Measurements from ENCODE around the gene TMEM221.
A peak's percentile ranks its signal among the peaks of the same experiment; 100 is the strongest.

The TMEM221 gene

GRCh38 chr19:17401628-17402027 is 46.8 kb downstream of the TMEM221 start:
- Histone ChIP-seq H2AFZ (ENCODE audit: low read length) (no peak overlapping the region), H4K20me1 (ENCODE audit: insufficient read depth, low read length, poor library complexity, severe bottlenecking) (peaks cover 22% of the 10 kb centered on the region), H3K9me2 (replicated peaks; ENCODE audit: low read depth, low read length) (no peaks in the 10 kb centered on the region), H3K4me3 (ENCODE audit: low read length, poor library complexity, severe bottlenecking) (no peak overlapping the region), H3K9ac (ENCODE audit: low read depth, low read length, poor library complexity, severe bottlenecking) (no peak overlapping the region), H3K9me3 (ENCODE audit: insufficient read depth, low read depth, low read length) (no peaks in the 10 kb centered on the region), H3K36me3 (ENCODE audit: insufficient read depth, low read length) (peaks cover 6% of the 10 kb centered on the region; the same call in 1 of the 2 replicates), H3K4me1 (ENCODE audit: insufficient read depth, low read length, poor library complexity, severe bottlenecking) (peaks cover 19% of the 10 kb centered on the region), H3K79me2 (ENCODE audit: insufficient read depth, low read length) (peaks cover 45% of the 10 kb centered on the region), H3F3A (ENCODE audit: low read depth) (no peaks in the 10 kb centered on the region), H3K27me3 (ENCODE audit: insufficient read depth, low read length, poor library complexity, severe bottlenecking) (no peaks in the 10 kb centered on the region), H3K4me2 (ENCODE audit: low read depth, low read length, poor library complexity, severe bottlenecking) (no peak overlapping the region)
- no peak for TF ChIP-seq CTCF (conservative IDR thresholded peaks at IDR 0.05; ENCODE audit: low read length)
- TF ChIP-seq EZH2phosphoT487 (IDR thresholded peaks at IDR 0.05; ENCODE audit: borderline replicate concordance): no peak

GRCh38 chr19:17398902-17399527 is 49.5 kb downstream of the TMEM221 start:
- H3K9me2 ChIP-seq (replicated peaks; ENCODE audit: low read depth, low read length): no peaks in the 10 kb centered on the region
- TF ChIP-seq CTCF (conservative IDR thresholded peaks at IDR 0.05; ENCODE audit: low read length) (no peak), EZH2phosphoT487 (IDR thresholded peaks at IDR 0.05; ENCODE audit: borderline replicate concordance) (no peak)
- peaks cover 12% of the 10 kb centered on the region for H3K4me1 ChIP-seq (ENCODE audit: insufficient read depth, low read length, poor library complexity, severe bottlenecking)
- H3K27me3 ChIP-seq (ENCODE audit: insufficient read depth, low read length, poor library complexity, severe bottlenecking): no peaks in the 10 kb centered on the region
- H3K4me3 ChIP-seq (ENCODE audit: low read length, poor library complexity, severe bottlenecking): no peak overlapping the region
- no peak overlapping the region for H3K4me2 ChIP-seq (ENCODE audit: low read depth, low read length, poor library complexity, severe bottlenecking)
- H3K79me2 ChIP-seq (ENCODE audit: insufficient read depth, low read length): peaks cover 20% of the 10 kb centered on the region
- H3K9ac ChIP-seq (ENCODE audit: low read depth, low read length, poor library complexity, severe bottlenecking): no peak overlapping the region
- H3K36me3 ChIP-seq (ENCODE audit: insufficient read depth, low read length): peaks cover 6% of the 10 kb centered on the region; the same call in 1 of the 2 replicates
- H2AFZ ChIP-seq (ENCODE audit: low read length): no peak overlapping the region
- H3F3A ChIP-seq (ENCODE audit: low read depth): no peaks in the 10 kb centered on the region
- no peaks in the 10 kb centered on the region for H3K9me3 ChIP-seq (ENCODE audit: insufficient read depth, low read depth, low read length)
- H4K20me1 ChIP-seq (ENCODE audit: insufficient read depth, low read length, poor library complexity, severe bottlenecking): peaks cover 12% of the 10 kb centered on the region

GRCh38 chr19:17394891-17395415 is 53.5 kb downstream of the TMEM221 start:
- H3F3A ChIP-seq (ENCODE audit: low read depth): no peaks in the 10 kb centered on the region
- H3K4me3 ChIP-seq (ENCODE audit: low read length, poor library complexity, severe bottlenecking): peak overlapping the region; percentile 52
- H2AFZ ChIP-seq (ENCODE audit: low read length): peak overlapping the region; percentile 47; the same call in 1 of the 2 replicates
- H3K9me3 ChIP-seq (ENCODE audit: insufficient read depth, low read depth, low read length): no peaks in the 10 kb centered on the region
- H3K36me3 ChIP-seq (ENCODE audit: insufficient read depth, low read length): no peaks in the 10 kb centered on the region
- H3K79me2 ChIP-seq (ENCODE audit: insufficient read depth, low read length): no peaks in the 10 kb centered on the region
- peak overlapping the region; percentile 44 for H3K9ac ChIP-seq (ENCODE audit: low read depth, low read length, poor library complexity, severe bottlenecking)
- no peaks in the 10 kb centered on the region for H3K9me2 ChIP-seq (replicated peaks; ENCODE audit: low read depth, low read length)
- H3K4me1 ChIP-seq (ENCODE audit: insufficient read depth, low read length, poor library complexity, severe bottlenecking): peaks cover 11% of the 10 kb centered on the region
- no peaks in the 10 kb centered on the region for H3K27me3 ChIP-seq (ENCODE audit: insufficient read depth, low read length, poor library complexity, severe bottlenecking)
- H4K20me1 ChIP-seq (ENCODE audit: insufficient read depth, low read length, poor library complexity, severe bottlenecking): no peaks in the 10 kb centered on the region
- peak overlapping the region; percentile 62 for H3K4me2 ChIP-seq (ENCODE audit: low read depth, low read length, poor library complexity, severe bottlenecking)
- TF ChIP-seq CTCF (conservative IDR thresholded peaks at IDR 0.05; ENCODE audit: low read length) (peak; percentile 83), EZH2phosphoT487 (IDR thresholded peaks at IDR 0.05; ENCODE audit: borderline replicate concordance) (no peak)
